Common myeloid progenitor, CD34-positive (primary cell): ENCODE measurements around the gene KCNA3.

ENCODE experiments used
- CTCF ChIA-PET: fragments of 350-600 bp; sonication (Branson Sonifier 250); formaldehyde crosslinking; loops from one replicate; lab custom pipeline; 2021; ENCODE audit warnings: antibody characterized with exemption; lab: Charles Lee
- POLR2A ChIA-PET: fragments of 350-600 bp; sonication (Branson Sonifier 250); formaldehyde crosslinking; loops from one replicate; lab custom pipeline; 2021; ENCODE audit warnings: antibody characterized with exemption; lab: Charles Lee
- DNase-seq, 3 donors: peaks; one replicate each; pipeline versions ENCODE4 v3.0.0 to v3.0.0-alpha.2; 2013
- H3K27ac ChIP-seq, 2 experiments: 1 replicate in 1 of 2; 2 replicates in 1 of 2; pipeline ENCODE4 v1.7.0; 2013; ENCODE audit warnings: inconsistent platforms in 2 of 2, low read length in 2 of 2, mild to moderate bottlenecking in 2 of 2, low read depth in 1 of 2, moderate library complexity in 1 of 2; ENCODE audit not compliant: severe bottlenecking in 2 of 2, insufficient read depth in 1 of 2, poor library complexity in 1 of 2
- H3K27me3 ChIP-seq, 5 experiments: replicated peaks in 2 of 5; 1 replicate in 3 of 5; 2 replicates in 2 of 5; pipeline versions ENCODE4 v1.6.1 to v1.7.0; 2013; ENCODE audit warnings: low read length in 4 of 5, mild to moderate bottlenecking in 2 of 5, moderate library complexity in 2 of 5, inconsistent platforms in 1 of 5; ENCODE audit not compliant: insufficient read depth in 5 of 5, control insufficient read depth in 4 of 5
- H3K36me3 ChIP-seq, 4 experiments: 1 replicate in 2 of 4; 2 replicates in 2 of 4; pipeline versions ENCODE4 v1.6.1 to v1.7.0; 2013; ENCODE audit warnings: low read length in 3 of 4, control low read depth in 1 of 4, mild to moderate bottlenecking in 1 of 4; ENCODE audit not compliant: control insufficient read depth in 4 of 4, insufficient read depth in 4 of 4
- H3K4me1 ChIP-seq, 4 experiments: 1 replicate in 3 of 4; 2 replicates in 1 of 4; pipeline versions ENCODE4 v1.6.1 to v1.7.1; 2013; ENCODE audit warnings: low read length in 3 of 4, mild to moderate bottlenecking in 3 of 4, control low read depth in 1 of 4, inconsistent platforms in 1 of 4, moderate library complexity in 1 of 4; ENCODE audit not compliant: control insufficient read depth in 4 of 4, insufficient read depth in 4 of 4; ENCODE audit errors: control extremely low read depth in 1 of 4
- H3K4me3 ChIP-seq, 7 experiments: 1 replicate in 4 of 7; 2 replicates in 3 of 7; pipeline versions ENCODE4 v1.5.1 to v1.7.0; 2013; ENCODE audit warnings: mild to moderate bottlenecking in 7 of 7, low read length in 6 of 7, moderate library complexity in 6 of 7, inconsistent platforms in 2 of 7, low read depth in 2 of 7, control low read depth in 1 of 7; ENCODE audit not compliant: insufficient read depth in 4 of 7, control insufficient read depth in 1 of 7; ENCODE audit errors: extremely low read depth in 1 of 7
- H3K9me3 ChIP-seq, 5 experiments: 1 replicate in 4 of 5; 2 replicates in 1 of 5; pipeline versions ENCODE4 v1.6.1 to v1.7.1; 2013; ENCODE audit warnings: low read length in 4 of 5, mild to moderate bottlenecking in 2 of 5, inconsistent platforms in 1 of 5, low read depth in 1 of 5, moderate library complexity in 1 of 5; ENCODE audit not compliant: control insufficient read depth in 4 of 5, insufficient read depth in 2 of 5; ENCODE audit errors: control extremely low read depth in 1 of 5
- WGBS: methylation state at CpG from one replicate; pipeline ENCODE4 v1.1.5; 2013; ENCODE audit not compliant: insufficient coverage; 5-methylcytosine and 5-hydroxymethylcytosine counted together

KCNA3 gene

GRCh38 chr1:110645821-110646735 lies 28.7 kb downstream of the KCNA3 start:
- ChIA-PET POLR2A (no interaction called here), CTCF (interaction anchor here (1.4 to 2.4 kb wide), 4 partner anchors 11 to 136 kb away, joined by 4 to 7 read pairs (median 6); no protein-coding TSS in a partner anchor)
- no peak overlapping the region for H3K4me3 ChIP-seq
- peaks cover 0 to 2% (median 0%) of the 10 kb centered on the region in 5 experiments for H3K9me3 ChIP-seq
- peaks cover 0 to 39% (median 15%) of the 10 kb centered on the region in 5 experiments for H3K27me3 ChIP-seq
- DNase-seq = peak in 2 of 3 donors; percentile 57 to 69
- peaks cover 17 to 39% (median 30%) of the 10 kb centered on the region in 4 experiments for H3K4me1 ChIP-seq
- H3K27ac ChIP-seq = no peak overlapping the region
- 89% methylated on average over 3 of the region's 4 CpGs for WGBS
- H3K36me3 ChIP-seq = no peaks in the 10 kb centered on the region

GRCh38 chr1:110645211-110645610 lies 29.5 kb downstream of the KCNA3 start:
- H3K9me3 ChIP-seq = peaks cover 0 to 2% (median 0%) of the 10 kb centered on the region in 5 experiments
- POLR2A ChIA-PET = no interaction called here
- no peak overlapping the region for H3K27ac ChIP-seq
- no peak overlapping the region for H3K4me3 ChIP-seq
- peaks cover 0 to 35% (median 14%) of the 10 kb centered on the region in 5 experiments for H3K27me3 ChIP-seq
- DNase-seq = no peak
- H3K36me3 ChIP-seq = no peaks in the 10 kb centered on the region
- CTCF ChIA-PET = interaction anchor here (0.7 to 2.0 kb wide), 10 partner anchors 11 to 137 kb away, joined by 3 to 6 read pairs (median 4); partner anchors contain the start of genes KCNA2 and KCNA3
- peaks cover 17 to 39% (median 30%) of the 10 kb centered on the region in 4 experiments for H3K4me1 ChIP-seq

DNA sequence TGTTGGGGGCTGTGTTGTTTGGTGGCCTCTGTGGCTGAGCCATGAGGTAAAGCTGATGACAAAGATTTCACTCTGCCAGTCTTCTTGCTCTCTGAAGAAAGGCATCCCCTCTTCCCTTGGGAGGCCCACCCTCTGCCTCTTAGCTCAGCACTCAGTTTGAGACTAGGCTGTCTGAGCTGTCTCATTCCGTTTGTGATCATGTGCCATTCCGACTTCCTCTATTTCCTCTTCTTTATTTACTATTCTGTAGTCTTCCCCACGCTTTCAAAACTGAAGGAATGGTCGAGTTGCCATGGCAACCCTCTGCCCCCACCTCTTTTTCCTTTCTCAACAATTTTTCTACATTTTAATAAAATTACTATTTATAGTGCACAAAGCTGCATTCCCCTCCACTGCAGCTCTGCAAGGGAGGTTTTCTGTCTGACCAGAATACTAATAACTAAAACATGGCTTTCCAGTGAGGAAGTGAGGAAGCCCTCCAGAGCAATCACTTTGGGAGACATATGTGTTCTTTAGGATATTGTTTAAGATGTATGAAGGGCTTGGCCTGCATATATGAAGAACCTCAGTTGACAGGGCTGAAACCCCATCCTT lies 30.8 kb downstream of the KCNA3 start:
- ChIA-PET CTCF (interaction anchor here (0.8 to 2.1 kb wide), 7 partner anchors 9 to 137 kb away, joined by 3 to 8 read pairs (median 4); partner anchors contain the start of genes KCNA2 and KCNA3), POLR2A (no interaction called here)
- peak; percentile 31 to 75 (median 67) for DNase-seq
- peaks cover 17 to 39% (median 30%) of the 10 kb centered on the region in 4 experiments for H3K4me1 ChIP-seq
- H3K36me3 ChIP-seq = no peaks in the 10 kb centered on the region
- no peak overlapping the region for H3K27ac ChIP-seq
- peaks cover 0 to 26% (median 2%) of the 10 kb centered on the region in 5 experiments for H3K27me3 ChIP-seq
- peaks cover 0 to 2% (median 0%) of the 10 kb centered on the region in 5 experiments for H3K9me3 ChIP-seq
- 0% methylated on average over 2 of the region's 4 CpGs for WGBS
- peak overlapping the region in 2 of 7 experiments; percentile 31 to 33 for H3K4me3 ChIP-seq

DNA sequence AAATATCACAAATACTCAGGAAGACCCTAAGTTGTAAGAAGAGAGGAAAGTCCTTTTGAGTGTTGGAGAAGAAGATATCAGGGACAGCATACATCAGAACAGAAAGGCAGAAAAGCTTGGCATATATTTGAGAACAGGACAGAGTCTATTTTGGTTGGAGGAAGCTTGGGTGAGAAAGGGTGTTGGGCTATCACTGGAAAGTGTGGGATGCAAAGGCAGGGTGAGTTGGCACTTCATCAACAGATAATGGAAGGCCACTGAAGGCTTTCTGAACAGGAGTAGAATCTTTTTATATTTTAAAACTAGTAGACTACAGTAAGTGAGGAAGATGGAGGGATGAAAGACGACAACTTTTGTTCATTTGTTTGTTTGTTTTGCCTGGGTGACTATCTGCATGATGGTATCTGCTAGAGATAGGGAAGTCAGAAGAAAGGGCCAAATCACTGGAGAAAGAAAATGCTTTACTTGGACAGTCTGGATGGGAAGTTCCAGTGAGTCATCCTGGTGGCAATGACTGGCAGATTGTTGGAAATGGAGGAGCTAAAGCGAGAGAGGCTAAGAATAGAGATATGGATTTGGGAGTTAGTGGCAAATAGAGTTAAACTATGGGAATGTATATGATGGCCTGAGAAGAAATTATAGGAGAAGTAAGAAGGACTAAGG lies 34.9 kb downstream of the KCNA3 start:
- Histone ChIP-seq H3K36me3 (no peaks in the 10 kb centered on the region), H3K27ac (no peak overlapping the region), H3K4me3 (no peak overlapping the region), H3K9me3 (peaks cover 0 to 2% (median 0%) of the 10 kb centered on the region in 5 experiments), H3K27me3 (peaks cover 0 to 10% (median 0%) of the 10 kb centered on the region in 5 experiments), H3K4me1 (peaks cover 3 to 17% (median 16%) of the 10 kb centered on the region in 4 experiments)
- ChIA-PET CTCF (interaction anchor here (2.7 to 4.3 kb wide), 2 partner anchors 125 to 142 kb away, joined by 15 to 32 read pairs; no protein-coding TSS in a partner anchor), POLR2A (no interaction called here)
- peak in 2 of 3 donors; percentile 57 to 77 for DNase-seq
- 100% methylated on average over 2 of the region's 2 CpGs for WGBS

DNA sequence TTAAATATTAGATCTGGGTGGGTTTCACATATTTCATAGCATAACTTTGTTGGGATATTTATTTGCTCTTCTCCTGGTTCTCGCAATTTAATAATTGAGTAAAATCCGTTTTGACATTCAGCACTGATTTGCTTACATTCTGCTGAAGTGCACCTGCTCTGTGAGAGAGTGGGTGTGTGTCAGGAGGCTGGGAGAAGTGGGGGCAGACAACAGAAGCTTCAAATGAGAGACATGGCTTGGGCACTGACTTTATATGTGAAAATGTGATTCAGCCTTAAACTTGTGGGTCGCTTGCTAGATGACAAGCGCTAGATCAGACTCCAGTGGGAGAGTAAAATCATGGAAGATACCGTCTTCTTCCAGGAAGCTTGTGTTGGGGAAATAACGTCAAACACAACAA lies 36.2 kb downstream of the KCNA3 start:
- Histone ChIP-seq H3K4me1 (peaks cover 0 to 8% (median 5%) of the 10 kb centered on the region in 4 experiments), H3K27me3 (peaks cover 0 to 10% (median 0%) of the 10 kb centered on the region in 5 experiments), H3K27ac (no peak overlapping the region), H3K9me3 (peaks cover 0 to 2% (median 0%) of the 10 kb centered on the region in 5 experiments), H3K36me3 (no peaks in the 10 kb centered on the region), H3K4me3 (no peak overlapping the region)
- CTCF ChIA-PET = interaction anchor here (0.7 to 4.3 kb wide), 10 partner anchors 10 to 143 kb away, joined by 3 to 32 read pairs (median 3); no protein-coding TSS in a partner anchor
- POLR2A ChIA-PET = no interaction called here
- DNase-seq = no peak
- WGBS = 98% methylated on average over 5 of the region's 6 CpGs

DNA sequence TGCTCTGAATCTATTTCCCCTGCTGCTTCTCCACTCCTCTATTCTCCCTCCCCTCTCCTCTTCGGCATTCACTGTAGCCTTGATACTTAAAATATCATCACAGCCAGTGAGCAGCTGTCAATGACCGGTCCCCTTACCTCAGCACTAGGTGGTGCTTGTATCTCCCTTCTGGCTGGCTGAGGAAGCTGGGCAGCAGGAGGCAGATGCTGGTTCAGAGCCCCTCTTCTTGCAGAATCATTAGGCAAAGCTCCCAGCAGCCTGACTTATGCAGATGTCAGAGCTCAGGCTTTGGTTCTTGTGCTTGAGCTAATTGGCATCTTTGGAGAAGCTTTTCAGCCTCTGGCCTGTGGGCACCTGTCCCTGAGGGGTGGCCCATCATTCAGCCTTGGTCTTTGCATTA lies 36.7 kb downstream of the KCNA3 start:
- Histone ChIP-seq H3K27ac (no peak overlapping the region), H3K4me1 (peaks cover 0 to 3% (median 1%) of the 10 kb centered on the region in 4 experiments), H3K4me3 (no peak overlapping the region), H3K9me3 (peaks cover 0 to 2% (median 0%) of the 10 kb centered on the region in 5 experiments), H3K27me3 (peaks cover 0 to 10% (median 0%) of the 10 kb centered on the region in 5 experiments), H3K36me3 (no peaks in the 10 kb centered on the region)
- no peak for DNase-seq
- ChIA-PET POLR2A (no interaction called here), CTCF (interaction anchor here (0.8 to 4.3 kb wide), 8 partner anchors 9 to 143 kb away, joined by 3 to 32 read pairs (median 3); no protein-coding TSS in a partner anchor)
- WGBS = 100% methylated on average over 2 of the region's 2 CpGs
